Activated CD4-positive, alpha-beta memory T cell treated with anti-CD3 and anti-CD28 coated beads for 36 hours (primary cell): ENCODE measurements around the gene AK4. TPM values are rescaled to one million over a fixed set of nuclear protein-coding genes. Genes with fewer than 3 reads are reported as not detected.

Source experiments
- CTCF ChIA-PET: fragments of 350-600 bp; sonication (Branson Sonifier 250); formaldehyde crosslinking; loops from one replicate; lab custom pipeline; 2021; ENCODE audit warnings: antibody characterized with exemption, inconsistent platforms; lab: Charles Lee
- POLR2A ChIA-PET: fragments of 350-600 bp; sonication (Branson Sonifier 250); formaldehyde crosslinking; loops from one replicate; lab custom pipeline; 2021; ENCODE audit warnings: antibody characterized with exemption; lab: Charles Lee
- DNase-seq: peaks from one replicate; pipeline ENCODE4 v3.0.0-alpha.2; 2020
- H3K27ac Mint-ChIP-seq: one replicate; pipeline ENCODE4 v1.8.0; 2021; ENCODE audit warnings: mixed read lengths
- H3K27me3 Mint-ChIP-seq: one replicate; pipeline ENCODE4 v1.8.0; 2021; ENCODE audit warnings: mixed read lengths
- H3K36me3 Mint-ChIP-seq: one replicate; pipeline ENCODE4 v1.8.0; 2021; ENCODE audit warnings: mixed read lengths
- H3K4me1 Mint-ChIP-seq: one replicate; pipeline ENCODE4 v1.8.0; 2021; ENCODE audit warnings: low read depth, mixed read lengths
- H3K4me3 Mint-ChIP-seq: one replicate; pipeline ENCODE4 v1.8.0; 2021; ENCODE audit warnings: mild to moderate bottlenecking, mixed read lengths
- H3K9me3 Mint-ChIP-seq: one replicate; pipeline ENCODE4 v1.8.0; 2021; ENCODE audit warnings: mixed read lengths
- intact Hi-C: fragments of 100-400 bp; cut with micrococcal nuclease; formaldehyde crosslinking; loops from one replicate; pipeline ENCODE4 v1.15.1; 2023
- total RNA-seq, 2 experiments: library from RNA; stranded (reverse); gene quantifications; one replicate each; pipeline ENCODE4 v1.2.3, GENCODE V29; 2021

AK4 gene
- total RNA-seq, 2 experiments from 2014 or later, result 42.7 to 45.5 TPM

DNA sequence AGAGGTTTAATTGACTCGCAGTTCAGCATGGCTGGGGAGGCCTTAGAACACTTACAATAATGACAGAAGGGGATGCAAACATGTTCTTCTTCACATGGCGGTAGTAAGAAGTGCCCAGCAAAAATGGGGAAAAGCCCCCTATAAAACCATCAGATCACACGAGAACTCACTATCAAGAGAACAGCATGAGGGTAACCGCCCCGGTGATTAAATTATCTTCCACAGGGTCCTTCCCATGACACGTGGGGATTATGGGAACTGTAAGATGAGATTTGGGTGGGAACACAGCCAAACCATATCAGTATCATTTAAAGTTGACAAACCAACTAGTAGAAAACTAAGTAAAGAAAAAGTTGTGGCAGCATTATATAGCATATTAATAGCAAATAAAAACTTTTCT, 90.0 kb downstream of the AK4 start:
- CTCF ChIA-PET, result interaction anchor here (0.9 to 3.4 kb wide), 2 partner anchors 221 to 450 kb away, joined by 5 to 35 read pairs; no protein-coding TSS in a partner anchor
- Mint-ChIP-seq H3K9me3 (no peaks in the 10 kb centered on the region), H3K27me3 (peaks cover 8% of the 10 kb centered on the region)

DNA sequence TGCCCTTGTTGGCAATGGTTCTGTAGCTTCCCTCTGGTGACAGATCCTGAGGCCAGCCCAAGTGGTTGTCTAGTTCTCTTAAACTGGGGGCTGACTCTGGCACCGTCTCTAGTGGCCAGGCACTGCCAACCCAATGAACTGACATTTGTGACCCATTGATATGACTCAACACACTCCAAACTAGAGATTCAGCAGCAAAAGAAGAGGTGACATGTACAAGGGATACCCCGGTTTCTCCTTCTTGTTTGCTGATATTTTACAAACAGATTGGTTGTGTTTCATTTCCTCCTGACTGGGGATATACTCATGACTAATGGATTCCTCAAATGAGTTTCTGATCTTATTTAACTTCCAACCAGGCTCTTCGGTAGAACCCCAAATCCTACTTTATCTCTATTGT, 95.5 kb downstream of the AK4 start:
- no peak overlapping the region for H3K4me3 Mint-ChIP-seq
- H3K27me3 Mint-ChIP-seq, result peaks cover 20% of the 10 kb centered on the region
- H3K4me1 Mint-ChIP-seq, result no peaks in the 10 kb centered on the region
- POLR2A ChIA-PET, result no interaction called here
- no peak overlapping the region for H3K27ac Mint-ChIP-seq
- no peaks in the 10 kb centered on the region for H3K9me3 Mint-ChIP-seq
- intact Hi-C loops, result no loop called here
- no peaks in the 10 kb centered on the region for H3K36me3 Mint-ChIP-seq
- DNase-seq, result no peak
- CTCF ChIA-PET, result no interaction called here

More for the DNA sequence above, 90.0 kb downstream of the AK4 start:
- no peak for DNase-seq
- Mint-ChIP-seq H3K36me3 (no peaks in the 10 kb centered on the region), H3K27ac (no peak overlapping the region), H3K4me1 (no peaks in the 10 kb centered on the region), H3K4me3 (no peak overlapping the region)
- intact Hi-C loops, result loop anchor here (10.0 kb wide), 1 partner anchor 717 kb away; no protein-coding TSS in a partner anchor
- POLR2A ChIA-PET, result no interaction called here

DNA sequence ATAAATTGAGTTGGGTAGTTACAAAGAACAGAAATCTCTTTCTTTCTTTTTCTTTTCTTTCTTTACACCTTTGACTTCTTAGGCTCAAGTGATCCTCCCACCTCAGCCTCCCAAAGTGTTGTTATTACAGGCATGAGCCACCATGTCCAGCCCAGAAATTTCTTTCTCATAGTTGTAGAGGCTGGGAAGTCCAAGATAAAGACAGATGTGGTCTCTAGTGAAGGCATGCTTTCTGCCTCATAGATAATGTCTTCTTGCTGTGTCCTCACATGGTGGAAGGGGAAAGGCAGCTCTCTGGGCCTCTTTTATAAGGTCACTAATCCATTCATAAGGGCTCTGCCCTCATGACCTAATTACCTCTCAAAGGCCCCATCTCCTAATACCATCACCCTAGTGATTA, 97.3 kb downstream of the AK4 start:
- H3K27me3 Mint-ChIP-seq, result peaks cover 20% of the 10 kb centered on the region
- no peaks in the 10 kb centered on the region for H3K9me3 Mint-ChIP-seq
- ChIA-PET CTCF (interaction anchor here (0.6 kb wide), 1 partner anchor 1260 kb away, joined by 3 read pairs; no protein-coding TSS in a partner anchor), POLR2A (no interaction called here)
- intact Hi-C loops, result no loop called here
- DNase-seq, result no peak
- H3K27ac Mint-ChIP-seq, result no peak overlapping the region
- no peak overlapping the region for H3K4me3 Mint-ChIP-seq
- no peaks in the 10 kb centered on the region for H3K4me1 Mint-ChIP-seq
- no peaks in the 10 kb centered on the region for H3K36me3 Mint-ChIP-seq

DNA sequence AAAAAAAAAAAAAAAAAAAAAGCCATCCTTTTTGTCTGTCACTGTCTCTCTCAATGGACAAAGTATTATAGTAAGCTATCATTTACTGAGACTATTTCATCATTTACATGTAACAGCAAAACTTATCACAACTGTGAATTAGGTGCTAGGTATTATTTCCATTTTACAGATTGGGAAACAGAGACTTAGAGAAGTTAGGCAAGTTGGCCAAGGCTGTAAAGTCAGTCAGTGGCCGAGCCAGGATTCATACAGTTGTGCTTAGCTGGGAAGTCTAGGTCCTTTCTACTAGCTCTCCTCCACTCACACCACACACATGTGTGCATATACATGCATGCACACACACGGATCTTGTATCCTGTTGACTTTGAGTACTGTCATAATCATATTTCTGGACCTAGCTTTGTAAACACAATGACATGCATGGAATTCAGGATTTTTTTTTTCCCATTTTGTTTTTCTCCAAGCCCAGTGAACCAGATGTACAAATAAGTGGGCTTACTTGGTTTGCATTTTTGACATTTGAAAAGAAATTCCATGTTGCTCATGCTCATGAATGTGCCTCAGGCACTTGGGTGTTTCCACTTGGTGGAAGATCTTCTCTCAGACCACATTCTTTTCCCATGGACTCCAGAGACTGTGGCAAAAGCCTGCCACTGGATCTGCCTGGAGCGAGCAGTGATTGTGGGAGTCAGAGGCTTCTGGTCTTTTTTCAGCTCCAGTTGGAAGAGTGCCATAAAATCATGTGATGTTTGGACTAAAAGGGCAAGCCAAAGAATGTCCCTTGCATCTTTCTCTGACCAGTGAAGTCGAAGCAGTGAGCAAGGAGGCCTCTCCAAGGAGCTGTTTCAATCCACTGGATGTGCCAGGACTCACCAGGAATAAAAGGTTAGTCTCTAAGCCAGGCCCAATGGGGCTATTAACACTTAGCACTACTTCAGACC, 99.7 kb downstream of the AK4 start:
- H3K27ac Mint-ChIP-seq, result no peak overlapping the region
- peaks cover 18% of the 10 kb centered on the region for H3K27me3 Mint-ChIP-seq
- no peaks in the 10 kb centered on the region for H3K36me3 Mint-ChIP-seq
- intact Hi-C loops, result no loop called here
- ChIA-PET CTCF (interaction anchor here (1.6 kb wide), 1 partner anchor 440 kb away, joined by 6 read pairs; no protein-coding TSS in a partner anchor), POLR2A (no interaction called here)
- DNase-seq, result no peak
- no peak overlapping the region for H3K4me3 Mint-ChIP-seq
- H3K4me1 Mint-ChIP-seq, result no peaks in the 10 kb centered on the region
- no peaks in the 10 kb centered on the region for H3K9me3 Mint-ChIP-seq

DNA sequence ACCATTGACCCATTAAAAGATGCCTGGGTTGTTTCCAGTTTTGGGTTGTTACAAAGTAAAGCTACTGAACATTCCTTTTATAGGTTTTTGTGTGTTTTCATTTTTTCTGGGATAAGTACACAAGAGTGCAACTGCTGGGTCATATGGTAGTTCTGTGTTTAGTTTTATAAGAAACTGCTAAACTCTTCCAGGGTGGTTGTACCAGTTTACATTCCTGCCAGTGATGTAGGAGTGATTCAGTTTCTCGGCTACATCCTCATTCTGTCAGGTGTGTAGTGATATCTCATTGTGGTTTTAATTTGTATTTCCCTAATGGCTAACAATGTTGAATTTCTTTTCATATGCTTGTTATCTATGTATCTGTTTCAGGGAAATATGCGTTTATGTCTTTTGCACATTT, 102.8 kb downstream of the AK4 start:
- POLR2A ChIA-PET, result no interaction called here
- CTCF ChIA-PET, result interaction anchor here (0.7 kb wide), 1 partner anchor 15 kb away, joined by 3 read pairs; no protein-coding TSS in a partner anchor
- DNase-seq, result no peak
- Mint-ChIP-seq H3K4me1 (peaks cover 16% of the 10 kb centered on the region), H3K27me3 (peaks cover 15% of the 10 kb centered on the region), H3K4me3 (no peak overlapping the region), H3K36me3 (no peaks in the 10 kb centered on the region), H3K27ac (no peak overlapping the region), H3K9me3 (no peaks in the 10 kb centered on the region)
- intact Hi-C loops, result no loop called here

DNA sequence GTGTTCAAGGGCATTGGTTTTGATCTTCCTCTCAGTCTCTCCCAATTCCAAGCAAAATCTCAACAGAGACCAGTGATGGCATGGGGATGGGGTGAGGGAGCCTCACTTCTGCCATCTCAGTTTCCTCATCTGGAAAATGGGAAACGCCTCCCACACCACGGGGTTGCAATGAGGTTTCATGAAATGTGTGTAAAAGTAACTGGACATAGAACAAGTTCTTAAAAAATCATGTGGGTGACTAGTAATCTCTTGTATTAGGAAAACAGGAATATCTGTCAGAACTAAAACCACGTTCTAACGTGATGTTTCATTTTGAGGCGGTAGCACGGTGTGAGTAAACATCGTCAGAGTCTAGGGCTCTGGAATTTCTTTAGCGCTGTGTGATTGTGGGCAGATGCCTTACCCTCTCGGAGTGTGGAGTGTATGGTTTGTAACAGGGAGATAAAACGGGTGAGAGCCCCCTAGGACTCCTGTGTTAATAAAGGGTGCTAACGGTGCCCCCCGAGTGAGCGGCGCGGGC, 105.9 kb downstream of the AK4 start:
- Mint-ChIP-seq H3K27ac (peak overlapping the region; percentile 44), H3K4me1 (peaks cover 16% of the 10 kb centered on the region), H3K36me3 (no peaks in the 10 kb centered on the region), H3K27me3 (peaks cover 10% of the 10 kb centered on the region), H3K4me3 (peak overlapping the region; percentile 80), H3K9me3 (no peaks in the 10 kb centered on the region)
- intact Hi-C loops, result loop anchor here (1.0 to 2.0 kb wide), 5 partner anchors 23 to 185 kb away; partner anchors contain the start of genes AK4, LEPR and LEPROT
- no peak for DNase-seq
- POLR2A ChIA-PET, result interaction anchor here (0.6 to 1.3 kb wide), 3 partner anchors 13 to 431 kb away, joined by 3 to 8 read pairs (median 4); no protein-coding TSS in a partner anchor
- CTCF ChIA-PET, result interaction anchor here (1.0 to 1.6 kb wide), 7 partner anchors 18 to 177 kb away, joined by 3 to 10 read pairs (median 6); partner anchors contain the start of genes LEPR and LEPROT

- peak overlapping the region; percentile 84 for H3K4me3 Mint-ChIP-seq
- ChIA-PET POLR2A (interaction anchor here (0.6 to 1.3 kb wide), 4 partner anchors 12 to 431 kb away, joined by 3 to 8 read pairs (median 4); no protein-coding TSS in a partner anchor), CTCF (interaction anchor here (0.8 to 1.5 kb wide), 7 partner anchors 18 to 177 kb away, joined by 3 to 10 read pairs (median 5); partner anchors contain the start of genes LEPR and LEPROT)
These were observed 106.5 kb downstream of the AK4 start for GRCh38 chr1:65254320-65255034.

GRCh38 chr1:65255035-65255655, 107.1 kb downstream of the AK4 start:
- H3K9me3 Mint-ChIP-seq, result no peaks in the 10 kb centered on the region
- H3K27me3 Mint-ChIP-seq, result peaks cover 10% of the 10 kb centered on the region
- intact Hi-C loops, result loop anchor here (2.0 kb wide), 3 partner anchors 24 to 186 kb away; partner anchors contain the start of gene AK4
- no peak for DNase-seq
- POLR2A ChIA-PET, result interaction anchor here (1.2 to 1.3 kb wide), 2 partner anchors 12 to 169 kb away, joined by 4 to 8 read pairs; no protein-coding TSS in a partner anchor
- CTCF ChIA-PET, result interaction anchor here (0.8 to 1.5 kb wide), 5 partner anchors 138 to 176 kb away, joined by 3 to 9 read pairs (median 5); partner anchors contain the start of genes LEPR and LEPROT
- H3K36me3 Mint-ChIP-seq, result no peaks in the 10 kb centered on the region
- no peak overlapping the region for H3K27ac Mint-ChIP-seq
- peak overlapping the region; percentile 84 for H3K4me3 Mint-ChIP-seq
- peaks cover 22% of the 10 kb centered on the region for H3K4me1 Mint-ChIP-seq

More at GRCh38 chr1:65254320-65255034, 106.5 kb downstream of the AK4 start:
- H3K36me3 Mint-ChIP-seq, result no peaks in the 10 kb centered on the region
- H3K27me3 Mint-ChIP-seq, result peaks cover 10% of the 10 kb centered on the region
- H3K9me3 Mint-ChIP-seq, result no peaks in the 10 kb centered on the region
- peak; percentile 89 for DNase-seq
- intact Hi-C loops, result loop anchor here (1.0 to 2.0 kb wide), 5 partner anchors 24 to 186 kb away; partner anchors contain the start of genes AK4, LEPR and LEPROT
- peaks cover 16% of the 10 kb centered on the region for H3K4me1 Mint-ChIP-seq
- no peak overlapping the region for H3K27ac Mint-ChIP-seq

- ChIA-PET POLR2A (no interaction called here), CTCF (interaction anchor here (0.8 to 1.1 kb wide), 2 partner anchors 19 to 138 kb away, joined by 3 read pairs; no protein-coding TSS in a partner anchor)
- Mint-ChIP-seq H3K36me3 (no peaks in the 10 kb centered on the region), H3K27me3 (peaks cover 10% of the 10 kb centered on the region), H3K4me1 (peaks cover 27% of the 10 kb centered on the region), H3K4me3 (peak overlapping the region; percentile 84), H3K9me3 (no peaks in the 10 kb centered on the region), H3K27ac (no peak overlapping the region)
- intact Hi-C loops, result loop anchor here (2.0 kb wide), 3 partner anchors 25 to 187 kb away; partner anchors contain the start of gene AK4
- DNase-seq, result no peak
These were observed 107.7 kb downstream of the AK4 start for GRCh38 chr1:65255656-65256050.

GRCh38 chr1:65256860-65257708, 109.1 kb downstream of the AK4 start:
- POLR2A ChIA-PET, result no interaction called here
- H3K9me3 Mint-ChIP-seq, result no peaks in the 10 kb centered on the region
- H3K36me3 Mint-ChIP-seq, result no peaks in the 10 kb centered on the region
- no peak overlapping the region for H3K27ac Mint-ChIP-seq
- CTCF ChIA-PET, result interaction anchor here (0.6 to 1.5 kb wide), 3 partner anchors 17 to 48 kb away, joined by 3 read pairs; no protein-coding TSS in a partner anchor
- no peak overlapping the region for H3K4me3 Mint-ChIP-seq
- intact Hi-C loops, result no loop called here
- H3K4me1 Mint-ChIP-seq, result peaks cover 34% of the 10 kb centered on the region
- DNase-seq, result no peak
- peaks cover 10% of the 10 kb centered on the region for H3K27me3 Mint-ChIP-seq
